ENCODE data around the gene LRFN2. TPM values are rescaled to one million over a fixed set of nuclear protein-coding genes. Genes with fewer than 3 reads are reported as not detected.

Gene LRFN2
- total and polyA plus RNA-seq, 2 donors from 2014 or later: not detected

GRCh38 chr6:40419946-40420728 is 167.0 kb downstream of the LRFN2 start:
- intact Hi-C loops (cut with DNase I): no loop called here
- Histone ChIP-seq H3K9ac (ENCODE audit: low read length in 3 of 3) (no peak overlapping the region), H3K27me3 (ENCODE audit: control insufficient read depth, insufficient read depth, low read length) (no peaks in the 10 kb centered on the region), H3K4me1 (ENCODE audit: control insufficient read depth in 2 of 3, insufficient read depth in 2 of 3, low read depth in 1 of 3, low read length in 3 of 3) (no peaks in the 10 kb centered on the region), H3K27ac (ENCODE audit: low read depth in 2 of 2, low read length in 2 of 2) (no peak overlapping the region), H3K4me3 (ENCODE audit: low read length in 3 of 3) (no peak overlapping the region), H3K9me3 (ENCODE audit: control insufficient read depth in 2 of 3, insufficient read depth in 1 of 3, low read length in 3 of 3) (no peaks in the 10 kb centered on the region), H3K36me3 (ENCODE audit: control insufficient read depth in 2 of 3, insufficient read depth in 3 of 3, low read length in 3 of 3) (no peaks in the 10 kb centered on the region)
- no peak for FAIRE-seq
- DNase-seq: no peak
- no peak for TF ChIP-seq CTCF (IDR thresholded peaks at IDR 0.05; ENCODE audit: borderline replicate concordance, extremely low read depth, insufficient read depth)

- no peak for FAIRE-seq
- Histone ChIP-seq H3K9ac (ENCODE audit: low read length in 3 of 3) (no peak overlapping the region), H3K36me3 (ENCODE audit: control insufficient read depth in 2 of 3, insufficient read depth in 3 of 3, low read length in 3 of 3) (no peaks in the 10 kb centered on the region), H3K4me3 (ENCODE audit: low read length in 3 of 3) (no peak overlapping the region), H3K27ac (ENCODE audit: low read depth in 2 of 2, low read length in 2 of 2) (no peak overlapping the region), H3K9me3 (ENCODE audit: control insufficient read depth in 2 of 3, insufficient read depth in 1 of 3, low read length in 3 of 3) (no peaks in the 10 kb centered on the region), H3K27me3 (ENCODE audit: control insufficient read depth, insufficient read depth, low read length) (no peaks in the 10 kb centered on the region), H3K4me1 (ENCODE audit: control insufficient read depth in 2 of 3, insufficient read depth in 2 of 3, low read depth in 1 of 3, low read length in 3 of 3) (no peaks in the 10 kb centered on the region)
- no peak for TF ChIP-seq CTCF (IDR thresholded peaks at IDR 0.05; ENCODE audit: borderline replicate concordance, extremely low read depth, insufficient read depth)
- DNase-seq: no peak
- intact Hi-C loops (cut with DNase I): no loop called here
Measured at GRCh38 chr6:40419377-40419776, 167.8 kb downstream of the LRFN2 start.

- no peak overlapping the region for H3K27ac ChIP-seq (ENCODE audit: low read depth in 2 of 2, low read length in 2 of 2)
- no peaks in the 10 kb centered on the region for H3K9me3 ChIP-seq (ENCODE audit: control insufficient read depth in 2 of 3, insufficient read depth in 1 of 3, low read length in 3 of 3)
- DNase-seq (no peak), FAIRE-seq (no peak)
- no peaks in the 10 kb centered on the region for H3K36me3 ChIP-seq (ENCODE audit: control insufficient read depth in 2 of 3, insufficient read depth in 3 of 3, low read length in 3 of 3)
- H3K4me1 ChIP-seq (ENCODE audit: control insufficient read depth in 2 of 3, insufficient read depth in 2 of 3, low read depth in 1 of 3, low read length in 3 of 3): no peaks in the 10 kb centered on the region
- no peak for TF ChIP-seq CTCF (IDR thresholded peaks at IDR 0.05; ENCODE audit: borderline replicate concordance, extremely low read depth, insufficient read depth)
- H3K27me3 ChIP-seq (ENCODE audit: control insufficient read depth, insufficient read depth, low read length): no peaks in the 10 kb centered on the region
- H3K9ac ChIP-seq (ENCODE audit: low read length in 3 of 3): no peak overlapping the region
- intact Hi-C loops (cut with DNase I): no loop called here
- H3K4me3 ChIP-seq (ENCODE audit: low read length in 3 of 3): no peak overlapping the region
Measured at GRCh38 chr6:40417031-40417430, 170.1 kb downstream of the LRFN2 start.

Measured in kidney (tissue), 14 donors.